ENCODE data around the gene SEMA3C. TPM values are rescaled to one million over a fixed set of nuclear protein-coding genes. Genes with fewer than 3 reads are reported as not detected.

The SEMA3C gene
- total RNA-seq, 2 experiments from 2014 or later = not detected

DNA sequence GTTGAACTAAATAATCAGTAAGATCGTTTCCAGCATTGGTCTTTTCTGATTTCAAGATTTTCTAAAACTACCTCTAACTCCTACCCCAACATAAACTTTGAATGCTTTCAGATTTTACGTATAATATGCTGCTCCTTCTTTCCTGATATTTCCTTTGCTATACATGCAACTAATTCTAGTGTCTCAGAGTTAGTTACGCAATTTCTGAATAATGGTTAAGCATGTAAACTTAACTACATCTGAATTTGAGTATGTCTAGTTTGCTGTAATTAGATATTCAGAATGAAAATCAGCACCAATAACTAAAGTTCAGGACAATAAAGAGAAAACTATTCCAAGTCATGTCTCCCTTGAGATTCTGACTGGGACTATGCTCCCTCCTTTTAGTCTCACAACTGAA lies 71.0 kb downstream of the SEMA3C start:
- DNase-seq = no peak
- Mint-ChIP-seq H3K36me3 (no peaks in the 10 kb centered on the region), H3K4me3 (no peak overlapping the region), H3K4me1 (ENCODE audit: low read depth) (no peaks in the 10 kb centered on the region), H3K9me3 (peaks cover 11% of the 10 kb centered on the region), H3K27ac (no peak overlapping the region), H3K27me3 (no peaks in the 10 kb centered on the region)
- intact Hi-C loops (cut with micrococcal nuclease) = no loop called here
- ChIA-PET CTCF (no interaction called here), POLR2A (no interaction called here)

DNA sequence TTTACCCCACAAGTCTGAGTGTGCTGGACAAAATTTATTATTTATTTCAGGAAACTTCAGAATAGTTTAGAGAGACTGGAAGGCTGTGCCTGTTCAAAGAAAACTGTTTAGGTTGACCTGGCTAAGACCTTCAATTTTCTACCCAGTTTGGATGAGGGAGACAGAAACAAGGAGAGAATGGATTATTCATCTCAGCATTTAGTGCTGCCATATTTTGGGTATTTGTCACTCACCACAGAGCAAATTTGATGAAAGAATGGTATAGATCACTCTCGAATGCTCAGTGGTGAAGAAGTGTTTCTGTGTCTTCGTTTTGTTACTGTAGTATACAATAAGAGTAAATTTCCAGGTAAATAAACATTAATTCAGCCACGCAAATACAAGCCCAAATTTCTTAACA lies 71.8 kb downstream of the SEMA3C start:
- Mint-ChIP-seq H3K27me3 (no peaks in the 10 kb centered on the region), H3K4me1 (ENCODE audit: low read depth) (no peaks in the 10 kb centered on the region), H3K36me3 (no peaks in the 10 kb centered on the region), H3K27ac (no peak overlapping the region), H3K9me3 (peaks cover 6% of the 10 kb centered on the region), H3K4me3 (no peak overlapping the region)
- intact Hi-C loops (cut with micrococcal nuclease) = no loop called here
- POLR2A ChIA-PET = no interaction called here
- CTCF ChIA-PET = no interaction called here
- no peak for DNase-seq

DNA sequence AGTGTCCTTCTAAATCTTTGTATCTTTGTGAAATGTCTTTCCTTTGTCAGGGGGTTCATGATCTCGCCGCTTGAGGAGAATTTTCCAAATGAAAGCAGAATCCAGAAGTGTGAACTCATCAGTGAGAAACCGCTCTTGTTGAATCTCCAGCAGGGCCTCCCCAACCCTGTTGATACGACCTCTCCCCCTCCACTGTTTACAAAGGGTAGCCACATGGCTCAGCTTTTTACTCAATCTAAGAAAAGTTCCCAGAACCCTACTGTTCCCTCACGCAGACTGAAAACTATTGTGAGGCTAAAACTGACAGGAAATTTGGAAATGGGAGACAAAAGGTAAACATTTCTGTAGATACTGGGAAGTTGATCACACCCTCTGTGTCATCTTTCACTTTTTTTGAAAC lies 73.9 kb downstream of the SEMA3C start:
- DNase-seq = no peak
- no peaks in the 10 kb centered on the region for H3K36me3 Mint-ChIP-seq
- intact Hi-C loops (cut with micrococcal nuclease) = no loop called here
- no peaks in the 10 kb centered on the region for H3K4me1 Mint-ChIP-seq (ENCODE audit: low read depth)
- H3K9me3 Mint-ChIP-seq = peaks cover 4% of the 10 kb centered on the region
- H3K4me3 Mint-ChIP-seq = no peak overlapping the region
- H3K27ac Mint-ChIP-seq = no peak overlapping the region
- POLR2A ChIA-PET = no interaction called here
- CTCF ChIA-PET = no interaction called here
- no peaks in the 10 kb centered on the region for H3K27me3 Mint-ChIP-seq

GRCh38 chr7:80843018-80843677 lies 75.7 kb downstream of the SEMA3C start:
- ChIA-PET POLR2A (no interaction called here), CTCF (no interaction called here)
- no peaks in the 10 kb centered on the region for H3K4me1 Mint-ChIP-seq (ENCODE audit: low read depth)
- no peak overlapping the region for H3K4me3 Mint-ChIP-seq
- H3K36me3 Mint-ChIP-seq = no peaks in the 10 kb centered on the region
- intact Hi-C loops (cut with micrococcal nuclease) = no loop called here
- no peak for DNase-seq
- H3K27me3 Mint-ChIP-seq = no peaks in the 10 kb centered on the region
- no peak overlapping the region for H3K27ac Mint-ChIP-seq
- H3K9me3 Mint-ChIP-seq = peaks cover 4% of the 10 kb centered on the region

DNA sequence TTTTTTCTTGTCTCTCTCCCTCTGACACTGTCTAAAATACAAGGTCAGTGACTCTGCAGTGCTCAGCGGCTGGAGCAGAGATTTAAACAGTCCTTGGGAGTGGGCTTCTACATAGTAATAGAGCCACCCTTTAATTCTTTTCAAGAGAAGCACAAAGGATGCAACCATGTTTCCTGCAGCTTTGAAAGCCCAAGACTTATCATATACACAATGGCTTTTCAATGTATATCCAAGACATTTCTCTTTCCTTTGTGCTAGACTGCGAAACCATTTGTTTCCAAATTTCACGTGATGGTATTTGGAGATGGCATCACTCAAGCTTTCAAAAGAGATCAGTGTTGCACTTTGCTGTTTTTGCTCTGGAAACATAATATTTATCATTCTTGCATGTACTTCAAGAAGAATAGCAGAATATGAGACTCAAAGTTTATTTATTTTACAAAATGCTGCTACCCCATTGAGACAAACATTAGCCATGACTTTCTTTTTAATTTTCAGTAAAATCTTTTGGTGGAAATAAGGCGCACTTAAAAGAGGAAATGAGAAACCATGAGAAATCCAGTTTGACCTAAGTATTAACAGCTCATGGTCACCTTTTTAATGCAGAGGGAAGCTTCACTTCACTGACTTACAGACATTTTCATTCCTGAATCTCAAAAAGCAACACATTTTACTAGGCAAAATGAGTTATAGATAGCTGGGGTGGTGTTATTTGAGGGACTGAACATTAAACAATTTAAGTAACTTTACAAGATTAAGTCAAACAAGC lies 76.6 kb downstream of the SEMA3C start:
- H3K27me3 Mint-ChIP-seq = no peaks in the 10 kb centered on the region
- no peak for DNase-seq
- H3K4me3 Mint-ChIP-seq = no peak overlapping the region
- intact Hi-C loops (cut with micrococcal nuclease) = no loop called here
- H3K9me3 Mint-ChIP-seq = peaks cover 6% of the 10 kb centered on the region
- no peaks in the 10 kb centered on the region for H3K4me1 Mint-ChIP-seq (ENCODE audit: low read depth)
- CTCF ChIA-PET = no interaction called here
- POLR2A ChIA-PET = no interaction called here
- H3K36me3 Mint-ChIP-seq = no peaks in the 10 kb centered on the region
- no peak overlapping the region for H3K27ac Mint-ChIP-seq

- ChIA-PET CTCF (no interaction called here), POLR2A (no interaction called here)
- no peaks in the 10 kb centered on the region for H3K36me3 Mint-ChIP-seq
- H3K4me1 Mint-ChIP-seq (ENCODE audit: low read depth) = no peaks in the 10 kb centered on the region
- no peaks in the 10 kb centered on the region for H3K27me3 Mint-ChIP-seq
- no peak for DNase-seq
- intact Hi-C loops (cut with micrococcal nuclease) = no loop called here
- H3K4me3 Mint-ChIP-seq = no peak overlapping the region
- H3K9me3 Mint-ChIP-seq = peaks cover 6% of the 10 kb centered on the region
- no peak overlapping the region for H3K27ac Mint-ChIP-seq
Measured at GRCh38 chr7:80841423-80841955, 77.4 kb downstream of the SEMA3C start.

- Mint-ChIP-seq H3K4me1 (ENCODE audit: low read depth) (no peaks in the 10 kb centered on the region), H3K27me3 (no peaks in the 10 kb centered on the region), H3K27ac (no peak overlapping the region), H3K36me3 (no peaks in the 10 kb centered on the region), H3K4me3 (no peak overlapping the region), H3K9me3 (peaks cover 4% of the 10 kb centered on the region)
- CTCF ChIA-PET = no interaction called here
- POLR2A ChIA-PET = no interaction called here
- DNase-seq = no peak
- intact Hi-C loops (cut with micrococcal nuclease) = no loop called here
Measured at GRCh38 chr7:80840681-80841080, 78.2 kb downstream of the SEMA3C start.

GRCh38 chr7:80839855-80840254 lies 79.0 kb downstream of the SEMA3C start:
- DNase-seq = no peak
- Mint-ChIP-seq H3K27ac (no peak overlapping the region), H3K27me3 (no peaks in the 10 kb centered on the region), H3K4me3 (no peak overlapping the region), H3K4me1 (ENCODE audit: low read depth) (no peaks in the 10 kb centered on the region), H3K9me3 (peaks cover 4% of the 10 kb centered on the region), H3K36me3 (no peaks in the 10 kb centered on the region)
- POLR2A ChIA-PET = no interaction called here
- intact Hi-C loops (cut with micrococcal nuclease) = no loop called here
- CTCF ChIA-PET = no interaction called here

DNA sequence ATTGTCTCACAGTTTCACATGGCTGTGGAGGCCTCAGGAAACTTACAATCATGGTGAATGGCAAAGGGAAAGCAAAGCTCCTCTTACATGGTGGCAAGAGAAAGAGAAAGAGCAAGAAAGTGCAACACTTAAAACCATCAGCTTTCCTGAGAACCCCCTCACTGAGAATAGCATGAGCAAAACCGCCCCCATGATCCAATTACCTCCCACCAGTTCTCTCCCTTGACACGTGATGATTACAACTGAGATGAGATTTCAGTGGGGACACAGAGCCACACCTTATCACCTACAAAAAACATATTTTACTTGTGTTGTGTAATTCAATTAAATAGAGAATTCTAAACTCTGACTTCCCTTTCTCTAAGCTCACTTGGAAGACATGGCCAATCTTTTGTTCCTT lies 80.2 kb downstream of the SEMA3C start:
- no peaks in the 10 kb centered on the region for H3K36me3 Mint-ChIP-seq
- H3K9me3 Mint-ChIP-seq = peaks cover 4% of the 10 kb centered on the region
- CTCF ChIA-PET = no interaction called here
- intact Hi-C loops (cut with micrococcal nuclease) = no loop called here
- no peaks in the 10 kb centered on the region for H3K27me3 Mint-ChIP-seq
- H3K4me1 Mint-ChIP-seq (ENCODE audit: low read depth) = no peaks in the 10 kb centered on the region
- no peak overlapping the region for H3K4me3 Mint-ChIP-seq
- DNase-seq = no peak
- H3K27ac Mint-ChIP-seq = no peak overlapping the region
- POLR2A ChIA-PET = no interaction called here

- no peaks in the 10 kb centered on the region for H3K36me3 Mint-ChIP-seq
- intact Hi-C loops (cut with micrococcal nuclease) = no loop called here
- H3K9me3 Mint-ChIP-seq = peaks cover 4% of the 10 kb centered on the region
- H3K27ac Mint-ChIP-seq = no peak overlapping the region
- no peak overlapping the region for H3K4me3 Mint-ChIP-seq
- ChIA-PET CTCF (no interaction called here), POLR2A (no interaction called here)
- DNase-seq = no peak
- H3K27me3 Mint-ChIP-seq = no peaks in the 10 kb centered on the region
- no peaks in the 10 kb centered on the region for H3K4me1 Mint-ChIP-seq (ENCODE audit: low read depth)
Measured at GRCh38 chr7:80837345-80837744, 81.5 kb downstream of the SEMA3C start.

DNA sequence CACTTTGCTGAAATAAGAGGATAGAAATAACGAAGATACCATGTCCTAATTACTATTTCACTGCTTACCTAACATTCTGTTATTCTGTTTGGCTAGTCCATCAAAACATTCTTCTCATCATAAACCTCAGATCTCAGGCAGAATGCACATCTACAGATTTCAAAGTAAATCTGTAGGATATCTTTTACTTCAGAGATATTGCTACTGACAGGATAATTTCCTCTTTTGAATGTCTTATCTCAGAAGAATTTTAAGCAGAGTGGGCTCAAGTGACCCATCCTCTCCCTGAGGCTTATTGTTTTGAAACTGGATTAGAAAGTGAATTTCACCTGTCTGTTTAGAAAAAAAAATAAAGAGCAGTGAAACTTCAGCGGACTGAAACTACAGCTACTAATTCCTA lies 83.6 kb downstream of the SEMA3C start:
- DNase-seq = no peak
- Mint-ChIP-seq H3K36me3 (no peaks in the 10 kb centered on the region), H3K4me1 (ENCODE audit: low read depth) (no peaks in the 10 kb centered on the region), H3K27me3 (no peaks in the 10 kb centered on the region), H3K9me3 (peaks cover 4% of the 10 kb centered on the region), H3K27ac (no peak overlapping the region), H3K4me3 (no peak overlapping the region)
- intact Hi-C loops (cut with micrococcal nuclease) = no loop called here
- ChIA-PET CTCF (no interaction called here), POLR2A (no interaction called here)

GRCh38 chr7:80833289-80834268 lies 85.3 kb downstream of the SEMA3C start:
- Mint-ChIP-seq H3K4me3 (no peak overlapping the region), H3K4me1 (ENCODE audit: low read depth) (no peaks in the 10 kb centered on the region), H3K27ac (no peak overlapping the region), H3K36me3 (no peaks in the 10 kb centered on the region), H3K27me3 (no peaks in the 10 kb centered on the region), H3K9me3 (peaks cover 4% of the 10 kb centered on the region)
- intact Hi-C loops (cut with micrococcal nuclease) = no loop called here
- ChIA-PET POLR2A (no interaction called here), CTCF (no interaction called here)
- DNase-seq = no peak

All from activated CD4-positive, alpha-beta memory T cell treated with anti-CD3 and anti-CD28 coated beads for 36 hours (primary cell).